GM13977 (cell line): ENCODE data around the gene ACSF3.

Experiments
- DNase-seq: peaks from one replicate; pipeline ENCODE4 v3.0.0; 2012; ENCODE audit warnings: low spot score
- in situ Hi-C: fragments of 300-500 bp; cut with MboI; formaldehyde crosslinking; loops from one replicate; pipeline ENCODE4 v1.12.0; 2022; ENCODE audit warnings: low sequenced_read_pairs, low pct_unique_long_range_greater_than_20kb, mixed read lengths, inconsistent platforms; ENCODE audit not compliant: unreplicated experiment
- TF ChIP-seq, protein P1 (sequence below): IDR thresholded peaks from 2 replicates; pipeline ENCODE4 v1.5.1; 2012; ENCODE audit warnings: mild to moderate bottlenecking, control low read depth; ENCODE audit not compliant: insufficient read depth; ENCODE audit errors: extremely low read depth, missing control alignments

The ACSF3 gene

DNA sequence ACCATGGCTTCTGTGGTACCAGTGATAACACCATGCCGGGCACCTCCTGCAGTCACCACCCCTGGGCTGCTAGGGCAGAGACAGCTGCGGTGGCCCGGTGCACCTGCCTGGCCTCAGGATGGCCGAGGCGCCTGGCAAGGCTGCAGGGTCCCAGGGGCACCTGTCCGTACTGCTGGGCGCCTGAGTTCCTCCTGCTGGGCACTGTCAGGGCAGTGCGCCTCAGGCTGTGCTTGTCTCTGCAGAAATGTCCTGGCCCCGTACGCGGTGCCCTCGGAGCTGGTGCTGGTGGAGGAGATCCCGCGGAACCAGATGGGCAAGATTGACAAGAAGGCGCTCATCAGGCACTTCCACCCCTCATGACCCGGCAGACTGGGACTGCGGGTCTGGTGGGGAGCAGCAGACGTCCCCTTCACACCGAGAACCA lies 60.2 kb downstream of the ACSF3 start:
- TF ChIP-seq, protein P1, sequence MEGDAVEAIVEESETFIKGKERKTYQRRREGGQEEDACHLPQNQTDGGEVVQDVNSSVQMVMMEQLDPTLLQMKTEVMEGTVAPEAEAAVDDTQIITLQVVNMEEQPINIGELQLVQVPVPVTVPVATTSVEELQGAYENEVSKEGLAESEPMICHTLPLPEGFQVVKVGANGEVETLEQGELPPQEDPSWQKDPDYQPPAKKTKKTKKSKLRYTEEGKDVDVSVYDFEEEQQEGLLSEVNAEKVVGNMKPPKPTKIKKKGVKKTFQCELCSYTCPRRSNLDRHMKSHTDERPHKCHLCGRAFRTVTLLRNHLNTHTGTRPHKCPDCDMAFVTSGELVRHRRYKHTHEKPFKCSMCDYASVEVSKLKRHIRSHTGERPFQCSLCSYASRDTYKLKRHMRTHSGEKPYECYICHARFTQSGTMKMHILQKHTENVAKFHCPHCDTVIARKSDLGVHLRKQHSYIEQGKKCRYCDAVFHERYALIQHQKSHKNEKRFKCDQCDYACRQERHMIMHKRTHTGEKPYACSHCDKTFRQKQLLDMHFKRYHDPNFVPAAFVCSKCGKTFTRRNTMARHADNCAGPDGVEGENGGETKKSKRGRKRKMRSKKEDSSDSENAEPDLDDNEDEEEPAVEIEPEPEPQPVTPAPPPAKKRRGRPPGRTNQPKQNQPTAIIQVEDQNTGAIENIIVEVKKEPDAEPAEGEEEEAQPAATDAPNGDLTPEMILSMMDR: no peak
- no peak for DNase-seq
- in situ Hi-C loops: no loop called here

DNA sequence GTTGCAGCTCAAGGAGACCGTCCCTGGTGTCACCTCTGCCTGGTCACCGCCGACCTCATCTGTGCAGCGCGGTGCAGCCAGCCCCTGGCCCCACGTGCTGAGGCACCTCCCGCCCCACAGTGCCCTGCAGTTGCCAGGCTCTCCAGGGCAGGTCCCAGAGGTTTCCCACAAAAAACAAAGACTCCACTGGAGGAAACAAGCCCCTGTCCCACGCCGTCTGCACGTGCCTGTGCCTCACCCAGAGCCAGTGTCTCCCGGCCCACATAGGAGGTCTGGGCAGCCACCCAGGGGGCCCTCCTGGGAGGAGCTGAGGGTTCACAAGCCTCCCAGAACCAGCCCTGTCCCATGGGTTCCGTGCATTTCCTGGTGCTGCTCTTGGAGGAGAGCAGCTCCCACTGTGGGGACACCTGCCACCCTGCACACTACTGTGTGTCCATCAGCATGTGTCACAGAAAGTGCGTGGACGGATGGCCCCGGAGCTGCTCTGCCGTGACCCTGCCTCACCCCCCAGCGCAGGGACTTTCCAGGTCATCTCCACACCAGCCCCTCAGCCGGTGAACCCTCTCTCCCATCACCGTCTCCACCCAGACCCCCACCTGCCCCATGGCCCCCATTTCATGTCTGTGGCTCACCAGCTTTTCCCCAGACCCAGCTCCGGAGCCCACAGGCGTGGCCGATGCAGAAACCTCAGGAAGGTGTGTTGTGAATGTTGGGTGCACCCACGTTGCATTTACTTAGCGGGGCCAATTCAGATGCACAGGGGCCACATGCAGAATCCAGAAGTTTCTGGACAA lies 60.9 kb downstream of the ACSF3 start:
- TF ChIP-seq, protein P1: no peak
- in situ Hi-C loops: no loop called here
- no peak for DNase-seq

DNA sequence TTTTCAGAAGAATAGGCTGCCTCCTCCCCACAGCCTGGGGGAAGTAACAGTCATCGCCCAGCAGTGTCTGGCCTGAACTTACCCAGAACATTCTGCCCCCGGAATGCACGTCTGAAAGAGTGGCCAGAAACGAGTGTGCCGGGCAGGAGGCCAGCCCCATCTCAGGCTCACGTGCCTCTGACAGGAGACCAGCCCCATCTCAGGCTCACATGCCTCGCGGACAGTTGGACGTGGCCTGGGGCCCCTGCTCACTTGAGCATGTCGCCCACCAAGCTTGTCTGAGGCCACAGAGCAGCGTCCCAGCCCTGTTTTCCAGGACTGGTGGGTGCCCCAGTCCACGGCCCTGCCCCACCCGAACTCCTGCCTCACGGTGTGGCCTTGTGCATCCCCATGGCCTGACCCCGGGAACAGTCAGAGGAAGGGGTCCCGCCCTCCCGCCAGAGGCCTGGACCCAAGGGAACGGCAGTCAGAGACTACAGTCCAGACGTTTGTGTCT lies 61.6 kb downstream of the ACSF3 start:
- in situ Hi-C loops: no loop called here
- DNase-seq: no peak
- TF ChIP-seq, protein P1: no peak

DNA sequence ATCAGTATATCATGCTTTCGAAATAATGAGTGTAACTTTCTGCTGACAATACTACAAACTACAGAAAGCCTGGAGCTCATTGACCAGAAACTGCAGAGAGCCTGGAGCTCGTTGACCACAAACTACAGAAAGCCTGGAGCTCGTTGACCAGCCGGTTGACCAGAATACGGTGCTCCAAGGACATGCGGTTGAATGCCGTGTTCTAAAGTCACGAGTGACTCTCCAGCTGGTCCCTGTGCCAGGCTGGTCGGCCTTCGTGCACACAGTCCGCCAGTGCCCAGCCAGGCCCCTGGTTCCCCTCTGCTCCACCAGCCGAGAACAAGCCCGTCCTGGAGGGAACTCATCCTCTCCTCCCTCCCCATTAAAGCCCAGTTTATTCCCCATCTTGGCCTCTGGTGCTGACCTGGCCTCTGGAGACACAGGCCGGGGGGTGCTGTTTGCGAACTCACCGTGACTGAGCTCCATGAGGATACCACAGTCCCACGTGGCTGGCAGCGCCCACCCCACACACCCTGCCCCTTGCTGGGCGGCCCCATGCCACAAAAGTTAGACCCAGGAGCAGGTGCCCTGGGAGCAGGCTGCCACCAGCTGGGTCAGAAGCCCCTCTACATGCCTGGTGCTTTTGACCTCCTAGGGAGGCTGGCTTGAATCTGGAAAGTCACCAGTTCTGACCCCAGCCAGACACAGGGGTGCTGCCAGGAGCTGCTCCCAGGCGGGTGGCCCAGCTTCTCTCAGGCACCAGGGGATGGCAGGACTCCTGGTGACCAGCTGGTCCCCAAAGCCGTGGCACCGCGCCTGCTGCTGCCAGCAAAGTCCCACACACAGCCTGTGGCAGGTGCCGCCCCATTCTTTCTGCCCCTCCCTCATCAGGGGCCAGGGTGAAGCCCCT lies 62.4 kb downstream of the ACSF3 start:
- TF ChIP-seq, protein P1: no peak
- in situ Hi-C loops: no loop called here
- no peak for DNase-seq

DNA sequence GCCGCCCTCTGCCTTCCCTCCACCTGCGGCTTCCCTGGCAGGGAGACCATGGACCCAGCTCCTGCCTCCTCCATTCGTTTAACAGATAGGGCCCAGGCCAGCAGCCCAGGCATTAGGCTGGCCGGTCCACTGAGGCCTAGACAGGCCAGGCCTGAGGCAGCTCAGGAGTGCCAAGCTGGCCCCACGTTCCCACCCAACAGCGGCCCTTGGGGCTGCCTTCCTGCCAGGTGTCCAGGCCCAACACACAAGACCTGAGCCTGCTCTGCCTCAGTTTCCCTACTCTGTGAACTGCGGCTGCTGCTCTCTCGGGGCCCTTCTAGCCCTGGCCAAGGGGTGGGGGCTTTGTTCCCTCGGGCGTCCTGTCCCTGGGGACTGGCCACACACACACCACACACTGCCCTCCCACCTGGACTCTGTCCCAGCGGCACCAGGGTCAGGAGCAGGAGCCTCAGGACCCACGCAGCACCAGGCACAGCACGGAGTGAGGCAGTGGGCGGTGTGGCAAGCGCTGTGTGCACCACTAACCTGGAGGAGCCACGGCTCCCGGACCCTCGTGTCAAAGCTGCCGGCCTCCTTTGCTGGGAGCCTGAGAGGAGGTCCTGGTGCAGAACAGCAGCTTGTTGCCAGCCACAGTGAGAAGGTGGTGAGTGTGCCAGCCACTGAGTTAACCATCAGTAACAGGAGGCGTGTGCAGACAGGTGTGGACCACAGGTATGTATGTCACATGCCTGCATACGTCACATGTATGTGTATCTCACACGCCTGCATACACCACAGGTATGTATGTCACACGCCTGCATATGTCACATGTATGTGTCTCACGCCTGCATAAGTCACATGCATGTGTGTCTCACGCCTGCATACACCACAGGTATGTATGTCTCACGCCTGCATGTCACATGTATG lies 63.3 kb downstream of the ACSF3 start:
- DNase-seq: no peak
- in situ Hi-C loops: no loop called here

More for the DNA sequence above, 63.3 kb downstream of the ACSF3 start:
- TF ChIP-seq, protein P1: no peak
